HL-60 (cell line): ENCODE measurements around the gene SNRPA.

Source experiments
- DNase-seq, 2 experiments: peaks; one replicate each; pipeline ENCODE4 v3.0.0-alpha.2; 2010 to 2020; ENCODE audit warnings: low read depth in 1 of 2, low spot score in 1 of 2
- H3K27ac ChIP-seq: fragments of 250-450 bp; sonication (Bioruptor Pico); replicated peaks from 2 replicates; pipeline ENCODE4 v1.5.1; 2020; ENCODE audit warnings: mild to moderate bottlenecking, moderate library complexity
- H3K27me3 ChIP-seq: fragments of 250-450 bp; sonication (Bioruptor Pico); 2 replicates; pipeline ENCODE4 v1.5.1; 2021; ENCODE audit warnings: mild to moderate bottlenecking, moderate library complexity; ENCODE audit not compliant: insufficient read depth, poor library complexity, severe bottlenecking
- H3K4me3 ChIP-seq: replicated peaks from 2 replicates; pipeline ENCODE4 v1.5.1; 2011; ENCODE audit warnings: mild to moderate bottlenecking, control low read depth, low read length; ENCODE audit not compliant: insufficient read depth
- GABPA ChIP-seq: IDR thresholded peaks from 2 replicates; pipeline ENCODE4 v1.6.1; 2012; ENCODE audit warnings: low read depth
- POLR2AphosphoS5 ChIP-seq: IDR thresholded peaks from 2 replicates; pipeline ENCODE4 v1.6.1; 2012; ENCODE audit warnings: low read depth
- SPI1 ChIP-seq: IDR thresholded peaks from 2 replicates; pipeline ENCODE4 v1.6.1; 2012; ENCODE audit warnings: low read depth, mild to moderate bottlenecking, borderline replicate concordance
- TF ChIP-seq, protein P1 (sequence below): IDR thresholded peaks from one replicate; pipeline ENCODE4 v1.5.1; 2011; ENCODE audit warnings: low read length, control low read depth, inconsistent platforms; ENCODE audit not compliant: insufficient read depth
- TF ChIP-seq, protein P2 (sequence below): IDR thresholded peaks from 2 replicates; pipeline ENCODE4 v1.6.1; 2012; ENCODE audit warnings: low read depth; ENCODE audit not compliant: insufficient replicate concordance

The SNRPA gene

DNA sequence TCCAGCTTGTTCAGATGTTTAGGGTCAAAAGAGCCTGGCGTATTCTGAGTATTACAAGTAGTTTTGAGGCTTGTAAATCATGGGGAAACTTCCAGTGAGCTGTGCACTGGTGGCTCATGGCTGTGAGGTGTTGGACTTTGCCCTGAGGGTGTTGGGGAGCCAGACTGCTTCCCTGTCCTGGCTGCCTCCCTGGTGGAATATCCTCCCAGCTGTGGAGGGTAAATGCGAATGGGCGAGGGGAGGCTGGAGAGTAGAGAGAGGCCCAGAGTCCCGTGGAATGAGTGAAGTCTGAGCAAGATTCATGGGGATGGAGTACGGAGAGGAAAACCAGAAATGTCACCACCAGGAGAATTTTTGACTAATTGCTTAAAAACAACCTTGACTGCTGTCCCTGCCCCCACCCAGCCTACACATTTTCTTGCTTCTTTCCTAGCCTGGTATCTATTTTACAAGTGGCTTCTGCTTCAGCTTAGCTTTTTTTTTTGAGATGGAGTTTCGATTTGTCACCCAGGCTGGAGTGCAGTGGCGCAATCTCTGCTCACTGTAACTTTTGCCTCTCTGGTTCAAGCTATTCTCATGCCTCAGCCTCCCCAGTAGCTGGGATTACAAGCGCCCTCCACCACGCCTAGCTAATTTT lies 3.7 kb downstream of the SNRPA start:
- peak in 1 of 2 experiments; percentile 63 for DNase-seq
- no peaks in the 10 kb centered on the region for H3K27me3 ChIP-seq
- H3K4me3 ChIP-seq, result peak overlapping the region; percentile 31
- TF ChIP-seq SPI1, result no peak
- TF ChIP-seq, protein P1, sequence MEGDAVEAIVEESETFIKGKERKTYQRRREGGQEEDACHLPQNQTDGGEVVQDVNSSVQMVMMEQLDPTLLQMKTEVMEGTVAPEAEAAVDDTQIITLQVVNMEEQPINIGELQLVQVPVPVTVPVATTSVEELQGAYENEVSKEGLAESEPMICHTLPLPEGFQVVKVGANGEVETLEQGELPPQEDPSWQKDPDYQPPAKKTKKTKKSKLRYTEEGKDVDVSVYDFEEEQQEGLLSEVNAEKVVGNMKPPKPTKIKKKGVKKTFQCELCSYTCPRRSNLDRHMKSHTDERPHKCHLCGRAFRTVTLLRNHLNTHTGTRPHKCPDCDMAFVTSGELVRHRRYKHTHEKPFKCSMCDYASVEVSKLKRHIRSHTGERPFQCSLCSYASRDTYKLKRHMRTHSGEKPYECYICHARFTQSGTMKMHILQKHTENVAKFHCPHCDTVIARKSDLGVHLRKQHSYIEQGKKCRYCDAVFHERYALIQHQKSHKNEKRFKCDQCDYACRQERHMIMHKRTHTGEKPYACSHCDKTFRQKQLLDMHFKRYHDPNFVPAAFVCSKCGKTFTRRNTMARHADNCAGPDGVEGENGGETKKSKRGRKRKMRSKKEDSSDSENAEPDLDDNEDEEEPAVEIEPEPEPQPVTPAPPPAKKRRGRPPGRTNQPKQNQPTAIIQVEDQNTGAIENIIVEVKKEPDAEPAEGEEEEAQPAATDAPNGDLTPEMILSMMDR, result no peak
- TF ChIP-seq POLR2AphosphoS5, result no peak
- no peak for TF ChIP-seq GABPA
- TF ChIP-seq, protein P2, sequence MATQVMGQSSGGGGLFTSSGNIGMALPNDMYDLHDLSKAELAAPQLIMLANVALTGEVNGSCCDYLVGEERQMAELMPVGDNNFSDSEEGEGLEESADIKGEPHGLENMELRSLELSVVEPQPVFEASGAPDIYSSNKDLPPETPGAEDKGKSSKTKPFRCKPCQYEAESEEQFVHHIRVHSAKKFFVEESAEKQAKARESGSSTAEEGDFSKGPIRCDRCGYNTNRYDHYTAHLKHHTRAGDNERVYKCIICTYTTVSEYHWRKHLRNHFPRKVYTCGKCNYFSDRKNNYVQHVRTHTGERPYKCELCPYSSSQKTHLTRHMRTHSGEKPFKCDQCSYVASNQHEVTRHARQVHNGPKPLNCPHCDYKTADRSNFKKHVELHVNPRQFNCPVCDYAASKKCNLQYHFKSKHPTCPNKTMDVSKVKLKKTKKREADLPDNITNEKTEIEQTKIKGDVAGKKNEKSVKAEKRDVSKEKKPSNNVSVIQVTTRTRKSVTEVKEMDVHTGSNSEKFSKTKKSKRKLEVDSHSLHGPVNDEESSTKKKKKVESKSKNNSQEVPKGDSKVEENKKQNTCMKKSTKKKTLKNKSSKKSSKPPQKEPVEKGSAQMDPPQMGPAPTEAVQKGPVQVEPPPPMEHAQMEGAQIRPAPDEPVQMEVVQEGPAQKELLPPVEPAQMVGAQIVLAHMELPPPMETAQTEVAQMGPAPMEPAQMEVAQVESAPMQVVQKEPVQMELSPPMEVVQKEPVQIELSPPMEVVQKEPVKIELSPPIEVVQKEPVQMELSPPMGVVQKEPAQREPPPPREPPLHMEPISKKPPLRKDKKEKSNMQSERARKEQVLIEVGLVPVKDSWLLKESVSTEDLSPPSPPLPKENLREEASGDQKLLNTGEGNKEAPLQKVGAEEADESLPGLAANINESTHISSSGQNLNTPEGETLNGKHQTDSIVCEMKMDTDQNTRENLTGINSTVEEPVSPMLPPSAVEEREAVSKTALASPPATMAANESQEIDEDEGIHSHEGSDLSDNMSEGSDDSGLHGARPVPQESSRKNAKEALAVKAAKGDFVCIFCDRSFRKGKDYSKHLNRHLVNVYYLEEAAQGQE, result no peak
- no peak overlapping the region for H3K27ac ChIP-seq

DNA sequence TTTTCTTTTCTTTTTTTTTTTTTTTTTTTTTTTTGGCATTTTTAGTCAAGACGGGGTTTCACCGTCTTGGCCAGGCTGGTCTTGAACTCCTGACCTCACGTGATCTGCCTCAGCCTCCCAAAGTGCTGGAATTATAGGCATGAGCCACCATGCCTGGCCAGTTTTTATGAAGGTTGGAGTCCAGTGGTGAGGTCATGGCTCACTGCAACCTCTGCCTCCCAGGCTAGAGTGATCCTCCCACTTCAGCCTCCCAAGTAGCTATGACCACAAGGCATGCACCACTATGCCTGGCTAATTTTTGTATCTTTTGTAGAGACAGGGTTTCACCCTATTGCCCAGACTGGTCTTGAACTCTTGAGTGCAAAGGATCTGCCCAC lies 4.2 kb downstream of the SNRPA start:
- H3K27me3 ChIP-seq, result no peaks in the 10 kb centered on the region
- no peak for TF ChIP-seq SPI1
- TF ChIP-seq, protein P1, result no peak
- no peak for TF ChIP-seq POLR2AphosphoS5
- TF ChIP-seq, protein P2, result no peak
- no peak for TF ChIP-seq GABPA
- DNase-seq, result no peak
- no peak overlapping the region for H3K27ac ChIP-seq
- no peak overlapping the region for H3K4me3 ChIP-seq

DNA sequence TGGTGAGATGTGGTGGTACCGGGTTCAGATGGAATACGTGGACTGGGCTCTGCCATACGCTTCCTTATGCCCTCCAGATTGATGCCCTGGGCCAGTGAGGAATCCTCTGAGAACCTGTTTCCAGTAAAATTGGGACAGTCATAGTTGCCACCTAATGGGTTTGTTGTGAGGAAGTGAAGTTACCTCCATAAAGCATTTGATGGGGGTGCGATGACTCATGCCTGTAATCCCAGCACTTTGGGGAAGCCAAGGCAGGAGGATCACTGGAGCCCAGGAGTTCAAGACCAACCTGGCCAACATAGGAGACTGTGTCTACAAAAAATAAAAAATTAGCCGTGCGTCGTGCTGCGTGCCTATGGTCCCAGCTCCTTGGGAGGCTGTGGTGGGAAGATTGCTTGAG lies 4.8 kb downstream of the SNRPA start:
- no peaks in the 10 kb centered on the region for H3K27me3 ChIP-seq
- DNase-seq, result no peak
- TF ChIP-seq SPI1, result no peak
- no peak for TF ChIP-seq POLR2AphosphoS5
- no peak for TF ChIP-seq GABPA
- TF ChIP-seq, protein P2, result no peak
- no peak overlapping the region for H3K27ac ChIP-seq
- no peak overlapping the region for H3K4me3 ChIP-seq
